Measurements from ENCODE around the gene BICC1. TPM values are rescaled to one million over a fixed set of nuclear protein-coding genes. Genes with fewer than 3 reads are reported as not detected.

BICC1 gene
- total RNA-seq, 1 donor from 2014 or later = 150 TPM

- no peak for DNase-seq (ENCODE audit: low read depth)
- no peak overlapping the region for H3K4me3 ChIP-seq (ENCODE audit: low read depth, low read length)
- no peak for TF ChIP-seq CTCF (conservative IDR thresholded peaks at IDR 0.05; ENCODE audit: low read depth, low read length)
These were observed 314.7 kb downstream of the BICC1 start for GRCh38 chr10:58827381-58827780.

DNA sequence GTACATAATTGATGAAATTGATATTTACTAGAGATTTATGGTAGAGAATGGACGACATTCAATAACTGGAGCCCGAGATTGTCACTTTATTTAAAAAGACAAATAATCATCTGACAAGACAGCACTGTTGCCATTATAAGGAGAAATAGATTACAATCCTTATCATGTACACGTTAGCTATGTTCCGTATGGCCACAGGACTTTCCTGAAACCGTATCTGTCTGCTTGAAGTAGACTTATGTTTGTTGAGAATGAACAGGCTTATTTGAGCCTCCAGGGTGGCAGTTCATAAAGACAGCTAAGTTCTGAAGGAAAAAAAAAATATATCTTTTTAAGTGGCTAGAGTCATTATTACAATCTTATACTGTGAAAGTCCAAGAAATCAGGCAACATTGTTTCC lies 317.2 kb downstream of the BICC1 start:
- DNase-seq (ENCODE audit: low read depth) = no peak
- no peak for TF ChIP-seq CTCF (conservative IDR thresholded peaks at IDR 0.05; ENCODE audit: low read depth, low read length)
- H3K4me3 ChIP-seq (ENCODE audit: low read depth, low read length) = no peak overlapping the region

GRCh38 chr10:58830697-58831096 lies 318.0 kb downstream of the BICC1 start:
- no peak for DNase-seq (ENCODE audit: low read depth)
- TF ChIP-seq CTCF (conservative IDR thresholded peaks at IDR 0.05; ENCODE audit: low read depth, low read length) = no peak
- H3K4me3 ChIP-seq (ENCODE audit: low read depth, low read length) = no peak overlapping the region

DNA sequence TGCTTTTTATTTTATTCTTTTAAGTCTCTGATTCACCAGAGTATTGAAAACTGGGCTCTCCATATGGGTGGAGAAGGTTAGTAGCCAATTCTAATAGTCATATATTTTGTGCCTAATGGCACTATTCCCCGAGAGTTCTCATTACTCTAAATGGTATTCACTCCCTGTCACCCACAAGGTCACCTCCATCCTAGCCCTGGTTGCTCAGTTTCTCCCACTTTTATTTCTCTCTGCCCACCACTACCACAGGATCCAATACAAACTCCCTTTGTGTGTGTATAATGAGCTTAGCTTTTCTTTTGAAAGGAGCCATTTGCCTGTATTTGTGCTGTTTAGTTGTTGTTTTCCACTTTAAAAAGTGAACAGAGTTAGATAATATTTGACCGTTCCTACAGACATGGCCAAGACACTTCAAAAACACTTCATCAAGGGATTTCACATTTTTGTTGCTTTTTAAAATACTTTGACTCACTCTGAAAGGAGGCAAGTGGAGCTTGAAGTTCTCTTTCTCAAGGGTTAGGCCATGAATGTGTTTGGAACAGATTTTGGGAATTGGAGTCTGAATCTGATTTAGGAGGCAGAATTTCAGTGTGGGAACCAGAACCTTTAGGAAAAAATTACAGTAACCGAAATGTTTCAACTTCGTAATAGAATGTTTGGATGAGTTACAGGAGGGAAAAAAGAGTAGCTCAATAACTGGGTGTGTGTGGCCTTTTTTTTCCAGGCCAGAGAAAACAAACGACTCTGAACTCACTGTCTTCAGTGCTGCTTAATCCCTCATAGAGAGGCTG lies 321.3 kb downstream of the BICC1 start:
- no peak for TF ChIP-seq CTCF (conservative IDR thresholded peaks at IDR 0.05; ENCODE audit: low read depth, low read length)
- DNase-seq (ENCODE audit: low read depth) = no peak
- no peak overlapping the region for H3K4me3 ChIP-seq (ENCODE audit: low read depth, low read length)

DNA sequence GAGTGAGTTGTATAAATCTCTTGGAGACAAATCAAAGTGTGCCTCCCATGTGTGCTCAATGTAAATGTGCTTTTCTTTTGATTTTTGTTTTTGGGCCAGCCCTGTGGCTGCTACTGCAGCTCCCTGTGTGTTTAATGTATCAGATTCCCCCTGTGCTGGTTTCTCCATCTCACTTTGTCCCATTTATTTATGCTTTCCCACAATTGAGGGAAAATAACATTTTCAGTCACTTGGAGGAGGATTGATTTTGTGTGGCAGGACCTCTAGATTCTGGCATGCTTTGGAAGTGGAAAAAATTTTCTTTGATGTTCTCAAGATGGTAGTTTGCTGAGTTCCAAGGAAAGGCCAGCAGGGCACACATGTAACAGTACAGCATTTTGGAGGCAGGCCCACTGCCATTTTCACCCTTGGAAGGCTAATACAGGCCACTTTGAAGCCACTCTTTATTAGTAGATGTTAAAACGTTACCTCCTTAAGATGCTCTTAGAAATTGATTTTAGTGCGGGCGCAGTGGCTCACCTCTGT lies 323.6 kb downstream of the BICC1 start:
- no peak for DNase-seq (ENCODE audit: low read depth)
- H3K4me3 ChIP-seq (ENCODE audit: low read depth, low read length) = no peak overlapping the region
- no peak for TF ChIP-seq CTCF (conservative IDR thresholded peaks at IDR 0.05; ENCODE audit: low read depth, low read length)

- TF ChIP-seq CTCF (conservative IDR thresholded peaks at IDR 0.05; ENCODE audit: low read depth, low read length) = no peak
- no peak for DNase-seq (ENCODE audit: low read depth)
- no peak overlapping the region for H3K4me3 ChIP-seq (ENCODE audit: low read depth, low read length)
These were observed 324.4 kb downstream of the BICC1 start for GRCh38 chr10:58836991-58837575.

All from epithelial cell of proximal tubule (primary cell).